Measurements from ENCODE around the gene TRIM50.

GRCh38 chr7:73328696-73329095 is 814 bp upstream of the TRIM50 start:
- TF ChIP-seq CTCF (conservative IDR thresholded peaks at IDR 0.05; ENCODE audit: low read depth, low read length) = no peak
- TF ChIP-seq EZH2 (IDR thresholded peaks at IDR 0.05; ENCODE audit: low read length, unreplicated experiment) = no peak
- no peak for TF ChIP-seq EZH2phosphoT487 (IDR thresholded peaks at IDR 0.05; ENCODE audit: borderline replicate concordance, low read length)

Data from PC-3 (cell line).